Measurements from ENCODE around the gene GUCA1A.
"Not testable (repeated sequence)": the region's sequence is repeated elsewhere in the genome, so short reads cannot be mapped to it uniquely, and the experiment has no call there.

DNA sequence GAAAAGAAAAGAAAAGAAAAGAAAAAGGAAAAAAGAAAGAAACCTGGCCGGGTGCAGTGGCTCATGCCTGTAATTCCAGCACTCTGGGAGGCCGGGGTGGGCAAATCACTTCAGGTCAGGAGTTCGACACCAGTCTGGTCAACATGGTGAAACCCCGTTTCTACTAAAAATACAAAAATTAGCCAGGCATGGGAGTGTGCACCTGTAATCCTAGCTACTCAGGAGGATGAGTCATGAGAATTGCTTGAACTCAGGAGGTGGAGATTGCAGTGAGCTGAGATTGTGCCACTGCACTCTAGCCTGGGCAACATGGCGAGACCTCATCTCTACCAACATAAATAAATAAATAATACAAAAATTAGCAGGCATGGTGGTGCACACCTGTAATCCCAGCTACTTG lies 19.2 kb downstream of the GUCA1A start:
- TF ChIP-seq CTCF (IDR thresholded peaks at IDR 0.05 in 4 of 5, conservative IDR thresholded peaks at IDR 0.05 in 1 of 5); POLR2A (IDR thresholded peaks at IDR 0.05): not testable (repeated sequence)

Data from gastrocnemius medialis (tissue), 4 donors.